Adrenal gland (tissue), 12 donors: ENCODE results near the gene DST. TPM values are rescaled to one million over a fixed set of nuclear protein-coding genes. Genes with fewer than 3 reads are reported as not detected.

Source experiments
- DNase-seq, 7 donors: peaks; one replicate each; pipeline ENCODE4 v3.0.0-alpha.2; 2019 to 2020
- H3K27ac ChIP-seq, 5 donors: fragments of 200-600 bp; sonication (generic) in 4 of 5; 1 replicate in 3 of 5; 2 replicates in 2 of 5; pipeline versions ENCODE4 v1.5.1 to v1.8.0; 2016 to 2020; ENCODE audit warnings: mild to moderate bottlenecking in 1 of 5
- H3K27me3 ChIP-seq: fragments of 200-600 bp; 2 replicates; pipeline ENCODE4 v1.8.0; 2021
- H3K36me3 ChIP-seq, 2 donors: fragments of 200-600 bp; replicated peaks in 1 of 2; 1 replicate in 1 of 2; 2 replicates in 1 of 2; pipeline versions ENCODE4 v1.5.1 to v1.8.0; 2018 to 2022
- H3K4me1 ChIP-seq, 2 donors: fragments of 200-600 bp; replicated peaks in 1 of 2; 1 replicate in 1 of 2; 2 replicates in 1 of 2; pipeline versions ENCODE4 v1.5.1 to v1.8.0; 2018 to 2021
- H3K4me3 ChIP-seq, 4 donors: fragments of 200-600 bp; sonication (generic) in 3 of 4; one replicate each; pipeline ENCODE4 v1.5.1; 2016 to 2018
- H3K9me3 ChIP-seq, 3 donors: fragments of 200-600 bp; sonication (generic) in 1 of 3; replicated peaks in 1 of 3; 1 replicate in 2 of 3; 2 replicates in 1 of 3; pipeline versions ENCODE4 v1.5.1 to v1.8.0; 2016 to 2021
- CTCF ChIP-seq, 6 experiments: fragments of 450-650 bp in 4 of 6; fragments of 200-600 bp in 2 of 6; sonication (generic) in 1 of 6; IDR thresholded peaks; 1 replicate in 5 of 6; 2 replicates in 1 of 6; pipeline versions ENCODE4 v1.5.1 to v1.8.0; 2016 to 2021; ENCODE audit warnings: antibody characterized with exemption in 6 of 6, mild to moderate bottlenecking in 2 of 6, moderate library complexity in 1 of 6
- POLR2A ChIP-seq, 2 donors: fragments of 450-650 bp; IDR thresholded peaks; one replicate each; pipeline ENCODE4 v1.6.1; 2017; ENCODE audit warnings: antibody characterized with exemption in 2 of 2, mild to moderate bottlenecking in 2 of 2, moderate library complexity in 1 of 2
- WGBS, 4 donors: extraction: QIAGEN DNeasy Blood & Tissue Kit in 2 of 4; methylation state at CpG; one replicate each; pipeline versions ENCODE4 v1.1.5 to v1.1.7; 2013 to 2017; 5-methylcytosine and 5-hydroxymethylcytosine counted together
- intact Hi-C, 2 donors: fragments of 100-400 bp; cut with DNase I; formaldehyde crosslinking; loops; one replicate each; pipeline versions ENCODE4 v1.14.1 to v1.15.0; 2022 to 2023
- polyA plus RNA-seq, 3 donors: library from polyadenylated mRNA; stranded (reverse); fragments of 200-250 nt in 2 of 3; fragments of 350-450 nt in 1 of 3; fragmentation: Illumina TruSeq in 1 of 3; extraction: RNeasy Lipid Tissue Mini Kit (QIAGEN cat#74804) in 1 of 3; gene quantifications; one replicate each; pipeline ENCODE4 v1.2.3, GENCODE V29; 2013 to 2014
- total RNA-seq, 9 donors: library from RNA; depleted of rRNA in 4 of 9; stranded (reverse); fragments of >200 nt in 4 of 9; fragments of 120-200 nt in 1 of 9; fragmentation: NEBNext Ultra II Directional in 1 of 9; extraction: Animal tissue kit (Norgen Biotek cat#: 25700) in 1 of 9; gene quantifications; one replicate each; pipeline versions ENCODE4 v1.1.0 to v1.2.4, GENCODE V29; 2013 to 2023
- donor health status: healthy with polysubstance abuse.
- donor health status: Bipolar disorder and iron deficiency.
- donor health status: DM: yes; HTN: yes; CAD: no.
- donor health status: DM: no; HTN: no; CAD: no.
- donor health status: DM: no; HTN: no; CAD: no.
- donor health status: DM: yes; HTN: yes; CAD: no.

DST gene
- total and polyA plus RNA-seq, 12 donors: 105 to 418 (median 265) TPM

GRCh38 chr6:56624046-56624727 lies 18.5 kb downstream of the DST start:
- no peak overlapping the region for H3K27ac ChIP-seq

GRCh38 chr6:56620229-56620868 lies 22.3 kb downstream of the DST start:
- TF ChIP-seq POLR2A (IDR thresholded peaks at IDR 0.05) (no peak), CTCF (IDR thresholded peaks at IDR 0.05) (no peak)
- Histone ChIP-seq H3K4me3 (no peak overlapping the region), H3K36me3 (peaks cover 0 to 41% of the 10 kb centered on the region in 2 donors), H3K9me3 (no peaks in the 10 kb centered on the region), H3K27ac (no peak overlapping the region), H3K27me3 (no peaks in the 10 kb centered on the region), H3K4me1 (no peaks in the 10 kb centered on the region)
- 87 to 94% (median 91%) methylated on average over 12 of the region's 12 CpGs for WGBS, 4 donors
- no peak for DNase-seq
- intact Hi-C loops: no loop called here

More at GRCh38 chr6:56624046-56624727, 18.5 kb downstream of the DST start:
- intact Hi-C loops: no loop called here
- DNase-seq: no peak
- Histone ChIP-seq H3K4me1 (no peaks in the 10 kb centered on the region), H3K9me3 (no peaks in the 10 kb centered on the region), H3K27me3 (no peaks in the 10 kb centered on the region), H3K36me3 (peaks cover 0 to 44% of the 10 kb centered on the region in 2 donors), H3K4me3 (no peak overlapping the region)
- TF ChIP-seq CTCF (IDR thresholded peaks at IDR 0.05) (no peak), POLR2A (IDR thresholded peaks at IDR 0.05) (no peak)
- 89 to 93% (median 92%) methylated on average over 5 of the region's 5 CpGs for WGBS, 4 donors

- TF ChIP-seq CTCF (IDR thresholded peaks at IDR 0.05) (no peak), POLR2A (IDR thresholded peaks at IDR 0.05) (no peak)
- Histone ChIP-seq H3K27me3 (no peaks in the 10 kb centered on the region), H3K27ac (no peak overlapping the region), H3K4me1 (no peaks in the 10 kb centered on the region), H3K36me3 (peaks cover 0 to 25% of the 10 kb centered on the region in 2 donors), H3K9me3 (no peaks in the 10 kb centered on the region), H3K4me3 (no peak overlapping the region)
- no peak for DNase-seq
- intact Hi-C loops: no loop called here
- 91 to 96% (median 95%) methylated on average over 3 of the region's 3 CpGs for WGBS, 4 donors
Observed at GRCh38 chr6:56618050-56618449, 24.6 kb downstream of the DST start.

- no peaks in the 10 kb centered on the region for H3K9me3 ChIP-seq
- no peak for DNase-seq
- H3K27me3 ChIP-seq: no peaks in the 10 kb centered on the region
- WGBS, 4 donors: 97 to 98% (median 98%) methylated on average over 5 of the region's 5 CpGs
- TF ChIP-seq CTCF (IDR thresholded peaks at IDR 0.05) (no peak), POLR2A (IDR thresholded peaks at IDR 0.05) (no peak)
- H3K27ac ChIP-seq: no peak overlapping the region
- intact Hi-C loops: no loop called here
- no peak overlapping the region for H3K4me3 ChIP-seq
- H3K36me3 ChIP-seq: peaks cover 0 to 25% of the 10 kb centered on the region in 2 donors
- H3K4me1 ChIP-seq: no peaks in the 10 kb centered on the region
Observed at GRCh38 chr6:56616967-56617366, 25.7 kb downstream of the DST start.
